GM18907 (cell line): ENCODE data around the gene PLA2G6.
"Not testable (repeated sequence)": the region's sequence is repeated elsewhere in the genome, so short reads cannot be mapped to it uniquely, and the experiment has no call there.

Experiments
- ATAC-seq: cut with Tn5 transposase; IDR thresholded peaks from one replicate; pipeline ENCODE4 v1.9.1; 2021; ENCODE audit warnings: mild to moderate bottlenecking, moderate library complexity; ENCODE audit not compliant: unreplicated experiment

The PLA2G6 gene

DNA sequence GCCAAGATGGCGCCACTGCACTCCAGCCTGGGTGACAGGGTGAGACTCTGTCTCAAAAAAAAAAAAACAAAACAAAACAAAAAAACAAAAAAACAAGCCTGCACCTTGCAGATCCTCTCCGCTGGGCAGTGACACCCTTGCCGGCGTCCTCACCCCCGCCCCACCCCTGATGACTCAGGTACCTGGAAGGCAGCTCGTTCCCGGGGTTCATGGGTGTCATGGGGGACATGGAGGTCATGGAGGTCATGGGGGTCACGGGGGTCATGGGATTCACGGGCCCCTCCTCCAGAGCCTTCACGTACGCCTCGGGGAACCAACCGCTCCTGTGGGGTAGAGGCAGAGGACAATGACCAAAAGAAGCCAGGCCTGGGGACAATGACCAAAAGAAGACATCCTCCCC, 94.7 kb downstream of the PLA2G6 start:
- ATAC-seq, result no peak

DNA sequence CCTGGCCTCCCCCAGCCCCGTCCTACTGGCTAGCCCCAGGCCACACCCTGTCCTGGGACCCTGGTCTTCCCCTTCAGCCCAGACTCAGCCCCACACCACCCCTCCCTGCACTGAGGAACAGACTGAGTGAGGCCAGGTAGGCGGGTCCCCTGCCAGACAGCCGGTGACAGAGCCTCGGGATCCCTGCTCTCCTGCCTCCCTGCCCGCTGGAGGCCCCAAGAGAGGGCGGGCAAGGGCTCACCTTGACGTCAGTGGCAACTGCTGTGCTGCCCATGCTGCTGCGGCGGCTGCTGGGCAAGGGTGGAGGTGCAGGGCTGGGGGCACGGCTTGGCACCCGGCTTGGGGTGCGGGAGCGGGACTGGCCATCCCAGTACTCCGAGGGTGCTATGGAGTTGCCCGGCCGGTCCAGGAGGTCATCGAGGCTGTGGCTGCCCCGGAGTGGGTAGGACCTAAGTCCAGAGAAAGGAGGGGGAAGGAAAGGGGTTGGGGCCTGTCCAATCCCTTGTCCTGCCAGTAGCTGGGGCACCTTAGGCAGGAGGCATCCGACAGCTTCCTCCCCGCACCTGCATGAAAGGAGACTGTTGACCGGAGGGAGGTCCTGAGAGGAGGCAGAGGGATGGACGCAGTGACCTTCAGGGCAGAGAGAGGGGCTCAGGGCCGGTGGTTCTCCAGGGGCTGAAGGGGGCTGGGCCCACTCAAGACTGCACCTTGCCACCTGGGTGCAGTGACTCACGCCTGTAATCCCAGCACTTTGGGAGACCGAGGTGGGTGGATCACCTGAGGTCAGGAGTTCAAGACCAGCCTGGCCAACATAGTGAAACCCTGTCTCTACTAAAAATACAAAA, 95.4 kb downstream of the PLA2G6 start:
- ATAC-seq, result no peak

DNA sequence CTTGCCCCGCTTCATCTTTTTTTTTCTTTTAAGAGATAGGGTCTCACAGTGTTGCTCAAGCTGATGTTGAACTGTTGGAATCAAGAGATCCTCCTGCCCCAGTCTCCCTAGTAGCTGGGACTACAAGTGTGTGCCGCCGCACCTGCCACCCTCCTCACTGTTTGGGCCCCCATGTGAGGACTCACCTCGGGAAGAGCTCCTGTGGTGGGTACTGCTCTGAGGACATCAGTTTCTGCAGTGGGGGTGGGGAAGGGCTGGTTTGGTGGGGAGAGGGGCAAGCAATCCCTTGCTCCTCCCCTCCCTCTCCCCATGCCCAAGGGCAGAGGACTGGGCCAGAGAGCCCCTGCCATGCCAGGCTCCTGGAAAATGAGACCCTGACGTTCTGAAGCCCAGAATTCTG, 96.1 kb downstream of the PLA2G6 start:
- no peak for ATAC-seq

DNA sequence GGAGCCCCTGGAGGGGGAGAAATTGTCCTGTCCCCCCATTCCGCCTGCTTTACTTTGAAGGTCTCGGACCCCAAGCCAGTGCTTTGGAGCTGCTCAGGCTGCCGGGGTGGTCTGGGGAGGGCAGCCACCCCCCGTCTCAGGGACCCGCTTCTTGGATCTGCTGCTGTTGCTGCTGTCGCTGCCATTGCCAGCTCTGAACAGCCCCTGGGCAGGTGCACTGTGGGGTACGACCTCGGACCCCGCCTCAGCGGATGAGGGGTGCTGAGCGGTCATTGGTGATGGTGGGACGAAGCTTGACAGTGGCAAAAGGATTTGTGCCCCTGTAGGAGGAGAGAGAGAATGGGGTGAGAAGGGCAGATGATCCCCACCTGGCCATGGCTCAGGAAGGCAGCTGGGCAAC, 96.6 kb downstream of the PLA2G6 start:
- ATAC-seq, result no peak

DNA sequence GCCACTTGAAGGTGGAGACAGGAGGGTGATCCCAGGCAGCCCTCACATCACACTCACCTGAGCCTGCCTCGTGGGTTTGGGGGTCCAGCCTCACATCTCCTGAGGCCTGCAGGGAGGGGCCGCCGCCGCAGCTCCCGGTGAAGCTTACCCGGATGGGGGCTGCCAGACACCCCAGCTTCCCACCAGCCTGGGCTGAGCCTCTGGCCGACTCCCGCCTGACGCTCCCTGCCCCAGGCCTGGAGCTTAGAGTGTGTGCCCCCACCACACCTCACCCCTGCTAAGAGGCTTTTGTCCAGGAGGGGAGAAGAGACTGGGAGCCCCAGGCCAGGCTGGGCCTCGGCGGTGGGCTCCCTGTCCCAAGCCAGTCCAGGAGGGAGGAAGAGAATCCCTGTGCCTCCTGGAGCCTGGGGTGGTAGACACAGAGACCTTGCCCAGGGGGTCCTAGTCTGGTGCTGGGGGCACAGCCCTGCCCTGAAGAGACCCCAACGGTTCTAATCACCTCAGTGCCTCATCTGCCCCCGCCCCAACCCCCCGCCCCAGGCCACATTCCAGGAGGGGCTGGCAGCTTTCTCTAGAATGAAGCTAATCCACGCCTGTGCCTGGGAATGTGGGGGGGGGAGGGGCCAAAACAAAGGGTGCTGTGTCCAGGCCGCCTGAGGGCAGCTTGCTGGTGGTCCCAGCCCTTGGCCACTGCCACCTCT, 97.5 kb downstream of the PLA2G6 start, which contains the start of gene SLC16A8:
Gene SLC16A8 (minus strand): TSS at position 254 of the 701 bp plus-strand sequence. CDS start 1,311 bp downstream, outside the sequence.
- ATAC-seq, result no peak

DNA sequence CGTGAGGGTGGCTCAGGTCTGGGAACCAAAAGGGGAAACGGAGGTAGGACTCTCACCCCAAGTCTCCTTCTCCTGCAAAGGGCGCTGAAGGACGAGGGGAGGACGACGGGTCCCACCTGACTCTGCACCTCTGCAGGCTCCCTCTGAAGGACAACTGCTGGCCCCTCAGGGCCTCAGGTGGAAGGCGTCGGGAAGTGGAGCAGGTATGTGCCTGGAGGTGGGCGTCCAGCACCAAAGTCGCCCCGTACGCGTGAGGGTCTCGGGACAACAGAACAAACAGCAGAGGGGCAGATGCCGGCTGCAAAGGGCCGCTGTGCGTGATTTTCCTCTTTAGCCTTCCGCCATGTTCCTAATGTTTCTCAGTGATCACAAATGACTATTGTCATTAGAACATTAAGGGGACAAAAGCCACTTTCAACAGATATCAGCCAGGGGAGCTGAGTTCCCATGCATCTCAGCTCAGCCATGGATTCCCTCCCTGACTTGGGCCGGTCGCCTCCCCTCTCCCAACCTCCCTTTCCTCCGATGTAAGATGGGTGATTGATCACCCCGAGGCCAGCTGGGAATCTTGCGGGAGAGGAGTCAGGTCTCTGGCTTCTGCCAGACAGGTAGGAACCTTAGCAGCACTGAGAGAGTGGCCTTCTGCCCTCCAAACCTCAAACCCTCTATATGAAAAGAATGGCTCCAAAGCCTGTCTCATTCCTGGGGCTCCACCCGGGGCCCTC, 98.5 kb downstream of the PLA2G6 start:
- no peak for ATAC-seq

DNA sequence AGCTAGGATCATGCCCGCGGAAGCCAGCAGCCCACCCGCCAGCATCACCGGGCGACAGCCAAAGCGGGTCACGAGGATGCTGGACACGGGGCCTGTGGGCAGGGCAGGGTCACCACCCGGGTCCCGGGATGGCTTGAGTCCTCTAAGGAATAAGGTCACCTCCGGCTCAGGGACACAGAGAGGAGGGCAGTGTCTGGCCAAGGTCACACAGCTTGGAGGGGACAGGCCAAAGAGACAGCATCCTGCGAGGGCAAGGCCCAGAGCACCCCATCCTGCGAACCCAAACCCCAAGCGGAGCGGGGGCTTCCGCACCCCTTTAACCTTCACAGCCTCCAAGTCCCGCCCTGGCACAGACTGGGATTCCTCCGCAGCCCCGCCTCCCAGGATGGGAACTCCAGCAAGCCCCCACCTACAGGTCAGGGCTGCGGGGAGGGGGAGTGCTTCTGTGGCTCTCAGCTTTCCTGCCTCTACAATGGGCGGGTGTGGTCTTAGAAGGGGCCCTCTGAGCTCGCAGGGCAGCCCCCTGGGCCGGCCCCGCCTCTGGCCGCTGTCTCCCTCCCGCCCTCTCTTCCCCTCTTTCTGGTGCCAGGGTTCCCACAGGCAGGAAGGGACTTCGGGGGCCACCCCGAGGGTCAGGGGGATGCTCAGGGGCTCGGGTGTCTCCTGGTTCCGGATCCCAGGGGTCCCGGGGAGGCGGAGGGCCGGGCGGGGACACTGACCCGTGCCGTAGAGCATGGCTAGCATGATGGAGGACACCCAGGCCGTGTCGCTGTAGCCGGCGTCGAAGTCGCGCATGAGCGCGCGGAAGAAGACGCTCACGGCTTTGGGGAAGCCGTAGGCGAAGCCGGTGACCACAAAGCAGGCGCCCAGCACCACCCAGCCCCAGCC, 99.4 kb downstream of the PLA2G6 start:
- ATAC-seq, result no peak

DNA sequence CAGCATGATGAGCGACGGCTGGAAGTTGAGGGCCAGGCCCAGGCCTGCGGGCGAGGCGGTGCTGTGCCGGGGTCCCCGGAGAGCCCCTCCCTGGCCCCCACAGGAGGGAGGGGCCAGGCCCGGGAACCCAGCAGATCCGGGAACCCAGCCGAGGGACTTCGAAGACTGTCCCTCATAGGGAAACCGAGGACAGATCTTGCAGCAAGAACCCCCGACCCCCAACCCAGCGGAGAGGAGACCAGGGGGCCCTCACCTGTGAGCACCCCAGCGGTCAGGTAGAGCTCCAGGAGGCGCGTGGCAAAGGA, 100.0 kb downstream of the PLA2G6 start:
- ATAC-seq, result no peak

DNA sequence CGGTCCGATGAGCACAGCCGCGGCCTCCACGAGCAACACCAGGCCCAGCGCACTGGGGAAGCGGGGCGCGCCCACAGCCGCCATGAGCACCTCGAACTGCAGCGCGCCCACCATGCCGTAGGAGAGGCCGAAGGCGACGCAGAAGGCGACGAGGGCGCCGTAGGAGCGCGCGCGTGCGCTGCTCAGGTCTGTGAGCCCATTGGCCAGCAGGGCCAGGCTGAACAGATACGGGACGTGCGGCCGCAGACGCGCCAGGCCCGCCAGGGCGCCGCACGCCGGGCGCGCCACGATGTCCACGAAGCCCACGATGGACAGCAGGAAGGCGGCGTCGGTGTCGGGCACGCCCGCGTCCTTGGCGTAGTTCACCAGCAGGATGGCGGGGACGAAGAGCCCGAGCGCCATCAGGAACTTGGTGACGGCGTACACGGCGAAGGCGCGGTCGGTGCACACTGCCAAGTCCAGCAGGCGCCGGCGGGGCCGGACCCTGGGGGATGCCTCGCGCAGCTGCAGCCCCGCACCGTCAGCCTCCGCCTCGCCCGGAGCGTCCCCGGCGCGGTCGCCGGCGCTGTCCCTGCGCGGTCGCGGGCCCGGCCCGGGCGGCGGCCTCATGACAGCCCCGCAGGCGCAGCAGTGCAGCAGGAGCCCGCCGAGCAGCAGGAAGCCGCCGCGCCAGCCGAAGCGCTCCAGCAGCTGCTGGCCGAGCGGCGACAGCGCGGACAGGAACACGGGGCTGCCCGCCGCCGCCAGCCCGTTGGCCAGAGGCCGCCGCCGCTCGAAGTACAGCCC, 100.6 kb downstream of the PLA2G6 start:
- no peak for ATAC-seq

DNA sequence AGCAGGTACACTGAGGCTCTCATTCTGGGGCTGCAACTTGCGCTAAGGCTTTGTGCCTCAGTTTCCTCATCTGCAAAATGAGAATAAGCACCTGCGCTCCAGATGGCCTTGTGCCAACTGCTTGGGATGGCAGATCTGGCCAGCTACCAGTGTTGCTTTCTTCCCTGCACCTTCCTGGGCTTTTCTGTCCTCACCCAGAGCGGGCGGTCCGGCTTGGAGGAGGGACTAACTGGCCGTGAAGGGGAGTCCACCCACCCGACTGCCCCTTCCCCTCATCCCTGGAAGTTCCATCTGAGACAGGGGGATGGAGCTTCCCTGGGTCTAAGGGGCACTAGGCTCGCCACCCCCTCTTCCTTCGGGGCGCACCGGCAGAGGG, 101.2 kb downstream of the PLA2G6 start:
- ATAC-seq, result no peak

DNA sequence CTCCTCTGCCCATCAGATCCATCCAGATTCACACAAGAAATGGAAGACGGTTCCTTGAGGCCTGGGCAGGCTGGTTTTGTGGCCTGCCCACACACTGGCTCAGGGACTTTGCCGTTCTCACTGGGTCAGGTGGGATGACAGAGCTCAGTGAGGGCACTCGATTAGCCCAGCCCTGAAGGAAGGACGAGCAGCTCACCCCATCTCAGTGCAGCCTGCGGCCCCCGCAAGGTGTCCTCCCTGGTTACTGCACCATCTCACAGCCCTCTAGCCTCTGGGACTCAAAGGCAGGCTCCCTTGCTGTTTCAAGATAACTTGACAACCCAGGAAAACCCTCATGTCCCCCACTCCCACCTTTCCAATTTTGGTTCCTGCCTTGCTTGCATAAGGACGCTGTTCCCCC, 101.8 kb downstream of the PLA2G6 start:
- no peak for ATAC-seq

DNA sequence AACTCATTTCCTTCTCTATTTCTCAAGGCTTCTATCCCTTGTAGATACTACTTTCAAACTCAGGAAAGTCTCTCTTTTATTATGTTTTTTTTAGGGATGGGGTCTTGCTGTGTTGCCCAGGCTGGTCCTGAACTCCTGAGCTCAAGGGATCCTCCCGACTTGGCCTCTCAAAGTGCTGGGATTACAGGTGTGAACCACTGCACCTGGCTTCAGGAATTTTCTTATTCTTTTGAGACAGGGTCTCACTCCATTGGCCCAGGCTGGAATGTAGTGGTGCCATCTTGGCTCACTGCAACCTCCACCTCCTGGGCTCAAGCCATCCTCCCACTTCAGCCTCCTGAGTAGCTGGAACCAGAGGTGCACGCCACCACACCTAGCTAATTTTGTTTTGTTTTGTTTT, 102.4 kb downstream of the PLA2G6 start:
- ATAC-seq, result not testable (repeated sequence)

DNA sequence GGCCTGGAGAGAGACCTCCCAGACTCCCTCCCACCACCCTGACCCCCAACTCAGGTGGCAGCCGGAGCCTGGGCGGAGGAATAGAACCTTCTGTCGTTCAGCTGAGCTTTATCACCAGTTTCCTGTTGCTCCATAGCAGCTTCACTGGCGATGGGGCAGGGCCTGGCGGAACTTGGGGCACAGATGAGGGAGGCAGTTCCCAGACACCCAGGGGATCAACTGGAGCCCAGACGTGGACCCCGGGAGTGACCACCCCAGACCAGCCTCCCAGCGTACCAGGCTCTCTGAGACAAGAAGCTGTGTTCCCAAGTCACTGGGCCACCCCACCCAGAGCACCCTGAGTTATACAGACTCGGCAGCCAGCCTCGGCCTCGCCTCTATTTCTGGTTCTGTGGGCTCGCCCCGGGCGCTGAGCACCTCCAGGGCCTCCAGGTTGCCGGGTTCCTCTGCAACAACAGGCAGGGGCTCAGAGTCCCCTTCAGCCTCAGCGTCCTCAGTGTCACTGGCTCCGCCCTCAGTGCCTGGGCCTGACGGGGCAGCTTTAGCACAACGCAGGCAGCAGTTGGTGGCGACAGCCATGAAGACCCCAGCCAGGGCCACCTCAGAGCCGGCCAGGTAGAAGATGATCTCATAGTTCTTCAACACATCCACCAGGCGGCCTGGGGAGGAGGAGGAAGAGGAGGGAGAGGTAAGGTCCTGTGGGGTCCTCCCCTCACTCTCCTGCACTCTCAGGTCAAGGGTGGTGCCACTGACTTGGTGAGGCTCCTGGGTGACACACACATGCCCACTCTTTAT, 103.4 kb downstream of the PLA2G6 start:
- ATAC-seq, result no peak

DNA sequence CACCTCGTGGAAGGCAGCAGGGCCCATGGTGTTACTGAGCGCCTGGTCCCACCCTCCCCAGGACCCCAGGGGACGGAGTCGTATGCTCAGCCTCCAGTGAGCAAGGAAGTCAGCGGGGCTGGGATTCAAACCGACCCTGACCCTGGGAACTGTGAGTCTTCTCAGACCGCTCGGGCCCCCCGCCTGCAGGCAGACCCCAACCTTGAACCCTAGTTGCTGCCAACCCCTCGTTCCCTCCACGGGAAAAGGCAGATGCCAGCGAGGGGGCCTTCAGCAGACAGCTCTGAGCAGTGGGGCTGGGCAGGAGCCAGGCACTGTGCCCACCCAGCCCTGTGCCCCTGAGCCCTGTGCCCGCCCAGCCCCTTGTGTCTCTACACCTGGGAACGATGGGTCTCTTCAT, 104.0 kb downstream of the PLA2G6 start:
- ATAC-seq, result no peak

DNA sequence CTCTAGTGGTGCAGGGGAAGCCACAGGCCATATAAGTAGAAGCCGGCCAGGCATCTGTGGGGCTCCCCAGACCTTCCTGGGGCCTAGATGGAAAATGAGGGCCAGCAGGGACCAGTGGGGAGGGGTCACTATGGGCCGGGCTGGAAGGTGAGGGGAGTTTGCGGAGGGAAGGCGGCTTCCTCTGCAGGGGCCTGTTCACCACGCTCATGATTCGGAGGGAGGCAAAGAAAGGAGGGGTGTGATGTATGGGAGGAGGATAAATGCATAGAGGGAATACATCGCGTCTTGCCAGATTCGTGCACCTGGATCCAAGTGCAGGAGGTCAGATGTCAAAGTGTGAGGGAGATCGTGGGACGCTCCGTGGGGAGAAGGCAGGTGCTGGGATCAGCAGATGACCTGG, 104.5 kb downstream of the PLA2G6 start:
- ATAC-seq, result no peak

DNA sequence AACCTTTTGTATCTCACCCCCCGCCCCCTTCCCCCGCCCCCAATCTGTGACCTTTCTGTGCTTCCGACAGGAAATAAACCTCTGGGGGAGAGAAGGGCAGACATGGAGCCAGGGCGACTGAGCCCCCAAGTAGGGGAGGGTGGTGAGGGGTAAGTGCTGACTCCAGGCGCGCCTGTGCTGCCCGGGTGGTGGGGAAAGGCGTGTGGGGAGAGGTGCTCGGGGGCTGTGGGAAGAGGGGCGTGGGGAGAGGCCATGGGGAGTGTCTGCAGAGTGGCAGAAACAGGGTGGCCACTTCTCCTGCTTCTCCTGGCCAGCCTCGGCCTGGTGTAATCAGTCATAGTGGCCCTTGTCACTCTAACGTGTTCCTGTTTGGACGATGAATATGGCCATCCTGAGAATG, 105.7 kb downstream of the PLA2G6 start:
- ATAC-seq, result no peak

DNA sequence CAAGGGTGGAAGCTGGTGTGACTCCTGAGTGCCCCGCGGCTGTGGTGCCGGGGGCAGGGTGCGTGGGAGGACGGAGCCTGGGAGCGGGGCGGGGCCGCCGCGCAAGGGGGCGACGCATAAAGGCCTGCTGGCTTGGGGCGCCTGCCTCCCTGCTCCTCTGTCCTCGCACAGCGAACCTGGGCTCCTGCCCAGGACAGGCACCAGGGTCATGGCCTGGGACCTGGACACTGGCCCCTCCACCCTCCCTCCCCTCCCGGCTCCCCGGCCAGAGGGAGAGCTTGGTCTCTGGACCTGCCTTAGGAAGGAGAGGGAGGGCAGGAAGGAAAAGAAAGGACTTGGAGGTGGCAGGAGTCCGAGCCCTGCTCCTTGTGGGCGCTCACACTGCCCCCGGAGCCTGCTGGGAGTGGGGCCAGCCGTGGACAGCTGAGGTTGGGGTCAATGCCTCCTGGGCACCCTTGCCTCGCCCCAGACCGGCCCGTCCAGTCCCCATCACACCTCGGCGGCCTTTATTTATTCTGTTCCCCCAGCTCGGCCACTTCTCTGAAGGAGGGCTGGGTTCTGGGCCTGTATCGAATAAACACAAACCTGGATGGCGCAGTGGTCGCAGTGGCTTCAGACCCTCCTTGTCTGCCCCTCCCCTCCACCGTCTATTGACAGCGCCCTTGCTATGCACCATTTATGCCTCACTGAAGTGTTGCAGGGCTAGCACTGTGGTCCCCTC, 106.4 kb downstream of the PLA2G6 start:
- ATAC-seq, result no peak

DNA sequence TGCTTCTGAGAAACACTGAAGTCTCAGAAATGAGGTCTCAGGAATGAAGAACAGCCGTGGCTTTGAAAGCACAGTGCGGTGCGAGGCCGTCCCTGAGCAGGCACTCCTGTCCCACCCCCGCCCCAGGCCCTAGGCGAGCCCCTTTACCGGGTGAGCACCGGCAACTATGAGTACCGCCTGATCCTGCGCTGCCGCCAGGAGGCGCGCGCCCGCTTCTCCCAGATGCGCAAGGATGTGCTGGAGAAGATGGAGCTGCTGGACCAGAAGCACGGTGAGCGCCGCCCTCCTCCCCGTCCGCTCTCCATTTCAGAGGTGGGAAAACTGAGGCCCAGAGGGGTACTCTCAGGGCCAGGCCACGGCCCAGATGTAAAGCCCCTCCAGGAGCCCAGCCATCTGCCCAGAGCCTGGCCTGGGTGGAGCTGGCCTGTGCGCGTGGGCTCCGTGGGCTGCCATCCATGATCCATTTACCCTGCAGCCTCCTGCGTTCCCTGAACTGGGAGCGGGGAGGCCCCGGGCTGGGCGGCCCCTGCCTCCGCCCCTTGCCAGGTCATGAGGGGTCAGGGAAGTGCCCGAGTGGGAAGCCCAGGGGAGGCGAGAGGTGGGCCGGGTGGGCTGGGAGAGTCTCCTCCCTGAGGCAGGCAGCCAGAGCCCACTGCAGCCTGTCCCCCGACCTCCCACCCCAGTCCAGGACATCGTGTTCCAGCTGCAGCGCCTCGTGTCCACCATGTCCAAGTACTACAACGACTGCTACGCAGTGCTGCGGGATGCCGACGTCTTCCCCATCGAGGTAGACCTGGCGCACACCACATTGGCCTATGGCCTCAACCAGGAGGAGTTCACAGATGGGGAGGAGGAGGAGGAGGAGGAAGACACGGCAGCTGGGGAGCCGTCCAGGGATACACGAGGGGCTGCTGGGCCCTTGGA, 107.2 kb downstream of the PLA2G6 start:
- no peak for ATAC-seq
